ENCODE measurements around the gene PROS1.
"Not testable (repeated sequence)": the region's sequence is repeated elsewhere in the genome, so short reads cannot be mapped to it uniquely, and the experiment has no call there.

GRCh38 chr3:93839193-93839592 lies 134.5 kb downstream of the PROS1 start:
- not testable (repeated sequence) for TF ChIP-seq CTCF (IDR thresholded peaks at IDR 0.05; ENCODE audit: low read length); EZH2 (IDR thresholded peaks at IDR 0.05; ENCODE audit: borderline replicate concordance, low read length)
